Pancreas (tissue), 10 donors: ENCODE measurements around the gene EPB41L4A. TPM values are rescaled to one million over a fixed set of nuclear protein-coding genes. Genes with fewer than 3 reads are reported as not detected.

Experiments
- ATAC-seq, 4 donors: fragments of 200-7000 bp; cut with Tn5 transposase; one replicate each; pipeline versions ENCODE4 v1.8.0 to v1.9.1; 2020; ENCODE audit warnings: mild to moderate bottlenecking in 4 of 4, moderate library complexity in 4 of 4
- DNase-seq, 6 donors: peaks; one replicate each; pipeline ENCODE4 v3.0.0-alpha.2; 2020
- FAIRE-seq: peaks from 2 replicates; lab custom pipeline; 2012; peaks lifted over from hg19 to GRCh38; lab: Jason Lieb, UNC
- H3K27ac ChIP-seq, 4 donors: fragments of 200-600 bp; sonication (generic); 1 replicate in 3 of 4; 2 replicates in 1 of 4; pipeline versions ENCODE4 v1.5.0 to v1.8.0; 2020
- H3K27me3 ChIP-seq, 4 donors: fragments of 200-600 bp; one replicate each; pipeline ENCODE4 v1.8.0; 2021
- H3K36me3 ChIP-seq, 3 donors: fragments of 200-600 bp; sonication (generic) in 1 of 3; one replicate each; pipeline versions ENCODE4 v1.5.0 to v1.8.0; 2020 to 2021
- H3K4me1 ChIP-seq, 3 donors: fragments of 200-600 bp; one replicate each; pipeline ENCODE4 v1.8.0; 2021
- H3K4me3 ChIP-seq, 4 donors: fragments of 200-600 bp; sonication (generic) in 2 of 4; one replicate each; pipeline versions ENCODE4 v1.5.0 to v1.8.0; 2020 to 2021
- H3K9me3 ChIP-seq, 4 donors: fragments of 200-600 bp; one replicate each; pipeline ENCODE4 v1.8.0; 2021
- CTCF ChIP-seq, 4 donors: fragments of 200-600 bp; sonication (generic) in 3 of 4; IDR thresholded peaks; one replicate each; pipeline versions ENCODE4 v1.5.0 to v1.8.0; 2021; ENCODE audit warnings: antibody characterized with exemption in 4 of 4
- WGBS, 2 donors: extraction: QIAGEN DNeasy Blood & Tissue Kit; methylation state at CpG; one replicate each; pipeline ENCODE4 v1.1.7; 2013; 5-methylcytosine and 5-hydroxymethylcytosine counted together
- intact Hi-C, 3 donors: fragments of 100-400 bp; cut with DNase I; formaldehyde crosslinking; loops; one replicate each; pipeline versions ENCODE4 v1.11.1 to v1.14.2; 2022
- polyA plus RNA-seq, 2 donors: library from polyadenylated mRNA; stranded (reverse); fragments of 200-250 nt; gene quantifications; one replicate each; pipeline ENCODE4 v1.2.3, GENCODE V29; 2013
- total RNA-seq, 6 donors: library from RNA; stranded (reverse); fragmentation: NEBNext Ultra II Directional in 4 of 6; extraction: Animal tissue kit (Norgen Biotek cat#: 25700) in 4 of 6; gene quantifications; one replicate each; pipeline versions ENCODE4 v1.2.1 to v1.2.4, GENCODE V29; 2021 to 2023
- donor health status: healthy with polysubstance abuse.
- donor health status: DM: no; HTN: no; CAD: no; lungs with moderate emphysema.
- donor health status: DM: no; HTN: no; CAD: no.
- donor health status: control.
- donor health status: control.
- donor health status: Bipolar disorder and iron deficiency.
- donor health status: DM: yes; HTN: yes; CAD: no.
- donor health status: DM: no; HTN: no; CAD: no.
- donor health status: DM: no; HTN: no; CAD: no.
- donor health status: DM: yes; HTN: yes; CAD: no.

Gene EPB41L4A
- total and polyA plus RNA-seq, 8 donors = 4.4 to 23.4 (median 6.9) TPM

- no peaks in the 10 kb centered on the region for H3K27me3 ChIP-seq
- intact Hi-C loops = no loop called here
- H3K4me1 ChIP-seq = no peaks in the 10 kb centered on the region
- ATAC-seq (no peak), DNase-seq (no peak), FAIRE-seq (no peak)
- H3K9me3 ChIP-seq = no peaks in the 10 kb centered on the region
- no peak for TF ChIP-seq CTCF (IDR thresholded peaks at IDR 0.05)
- H3K36me3 ChIP-seq = peaks cover 0 to 6% (median 0%) of the 10 kb centered on the region in 3 donors
- no peak overlapping the region for H3K27ac ChIP-seq
- WGBS, 2 donors = 88 to 94% methylated on average over 3 of the region's 3 CpGs
- H3K4me3 ChIP-seq = no peak overlapping the region
These were observed 226.2 kb downstream of the EPB41L4A start for GRCh38 chr5:112192866-112193265.

GRCh38 chr5:112192072-112192471, 227.0 kb downstream of the EPB41L4A start:
- H3K4me3 ChIP-seq = no peak overlapping the region
- H3K4me1 ChIP-seq = no peaks in the 10 kb centered on the region
- WGBS, 2 donors = 78 to 91% methylated on average over 4 of the region's 4 CpGs
- intact Hi-C loops = no loop called here
- H3K9me3 ChIP-seq = no peaks in the 10 kb centered on the region
- DNase-seq (no peak), ATAC-seq (no peak), FAIRE-seq (no peak)
- TF ChIP-seq CTCF (IDR thresholded peaks at IDR 0.05) = no peak
- H3K27ac ChIP-seq = no peak overlapping the region
- no peaks in the 10 kb centered on the region for H3K36me3 ChIP-seq
- H3K27me3 ChIP-seq = no peaks in the 10 kb centered on the region

GRCh38 chr5:112189391-112189790, 229.7 kb downstream of the EPB41L4A start:
- FAIRE-seq (no peak), DNase-seq (no peak), ATAC-seq (no peak)
- H3K9me3 ChIP-seq = no peaks in the 10 kb centered on the region
- TF ChIP-seq CTCF (IDR thresholded peaks at IDR 0.05) = no peak
- no peaks in the 10 kb centered on the region for H3K36me3 ChIP-seq
- WGBS, 2 donors = 49 to 58% methylated on average over 4 of the region's 4 CpGs
- no peaks in the 10 kb centered on the region for H3K4me1 ChIP-seq
- H3K27ac ChIP-seq = no peak overlapping the region
- H3K4me3 ChIP-seq = no peak overlapping the region
- intact Hi-C loops = no loop called here
- no peaks in the 10 kb centered on the region for H3K27me3 ChIP-seq

DNA sequence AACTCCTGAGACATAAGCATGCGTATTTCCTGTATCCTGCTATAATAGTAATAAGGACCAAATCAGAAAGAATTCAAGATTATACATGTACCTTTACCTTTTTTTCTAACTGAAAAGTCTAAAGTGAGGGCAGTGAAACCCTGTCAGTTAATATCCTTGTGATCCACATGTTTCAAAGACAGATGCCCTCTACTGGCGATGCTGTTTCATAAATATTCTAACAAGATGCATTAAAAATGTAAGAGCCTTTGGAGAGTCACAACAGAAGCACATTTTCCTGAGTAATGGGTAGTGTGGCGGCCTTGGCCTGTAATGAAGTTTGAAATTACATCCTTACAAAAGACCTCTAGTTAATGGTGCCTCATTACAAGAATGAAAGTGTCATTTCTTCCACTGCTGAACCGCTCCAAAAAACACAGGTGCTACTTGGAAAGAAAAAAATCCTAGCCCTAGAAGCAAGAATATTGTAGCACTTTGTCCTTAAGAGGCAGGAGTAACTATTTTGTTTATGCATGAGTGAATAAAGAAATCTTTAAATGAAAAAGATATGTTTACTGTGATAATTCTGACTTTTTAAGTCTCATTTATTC, 232.6 kb downstream of the EPB41L4A start:
- DNase-seq = no peak
- intact Hi-C loops = no loop called here
- WGBS, 2 donors = 56 to 65% methylated on average over 4 of the region's 4 CpGs
- Histone ChIP-seq H3K9me3 (no peaks in the 10 kb centered on the region), H3K27ac (no peak overlapping the region), H3K27me3 (no peaks in the 10 kb centered on the region), H3K4me3 (no peak overlapping the region), H3K36me3 (no peaks in the 10 kb centered on the region), H3K4me1 (no peaks in the 10 kb centered on the region)
- ATAC-seq = peak in 3 of 4 donors; percentile 56 to 59 (median 57)
- peak in 2 of 4 donors; percentile 32 to 48 for TF ChIP-seq CTCF (IDR thresholded peaks at IDR 0.05)
- peak; percentile 20 for FAIRE-seq

DNA sequence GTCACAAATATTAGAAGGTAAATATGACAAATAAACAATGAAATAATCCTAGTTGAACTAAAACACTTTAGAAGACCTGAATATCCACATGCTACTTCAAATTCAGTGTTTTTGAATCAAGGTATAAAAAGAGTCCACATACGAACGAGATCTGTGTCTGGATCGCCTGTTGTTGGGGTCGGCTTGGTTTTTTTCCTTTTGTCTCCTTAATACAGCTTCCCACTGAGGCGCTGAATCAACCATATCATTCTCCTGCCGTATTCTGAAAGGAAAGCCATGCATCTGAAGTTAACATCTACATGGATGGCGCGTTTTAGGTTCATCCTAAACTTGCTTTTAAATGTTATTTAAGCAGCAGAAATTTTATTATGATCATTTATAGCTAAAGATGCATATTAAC, 235.2 kb downstream of the EPB41L4A start:
- H3K36me3 ChIP-seq = no peaks in the 10 kb centered on the region
- peak overlapping the region in 1 of 4 donors; percentile 12 for H3K27ac ChIP-seq
- no peak for FAIRE-seq
- H3K4me1 ChIP-seq = no peaks in the 10 kb centered on the region
- DNase-seq = no peak
- no peaks in the 10 kb centered on the region for H3K27me3 ChIP-seq
- intact Hi-C loops = no loop called here
- ATAC-seq = no peak
- H3K9me3 ChIP-seq = no peaks in the 10 kb centered on the region
- no peak overlapping the region for H3K4me3 ChIP-seq
- TF ChIP-seq CTCF (IDR thresholded peaks at IDR 0.05) = no peak
- WGBS, 2 donors = 74 to 82% methylated on average over 8 of the region's 8 CpGs
